Mesothelial cell of epicardium (in vitro differentiated cells): Measurements from ENCODE around the gene RPS6KC1. TPM values are rescaled to one million over a fixed set of nuclear protein-coding genes. Genes with fewer than 3 reads are reported as not detected.
"Not testable (repeated sequence)": the region's sequence is repeated elsewhere in the genome, so short reads cannot be mapped to it uniquely, and the experiment has no call there.

Experiments
- DNase-seq, 2 experiments: peaks; one replicate each; pipeline ENCODE4 v3.0.0; 2021; ENCODE audit warnings: low spot score in 2 of 2; ENCODE audit not compliant: unreplicated experiment in 2 of 2
- H3K27ac Mint-ChIP-seq: 2 replicates; pipeline ENCODE4 v1.8.0; 2021; ENCODE audit warnings: mixed read lengths
- H3K27me3 Mint-ChIP-seq: 2 replicates; pipeline ENCODE4 v1.8.0; 2021; ENCODE audit warnings: low read depth, mixed read lengths
- H3K36me3 Mint-ChIP-seq: 2 replicates; pipeline ENCODE4 v1.8.0; 2021; ENCODE audit warnings: mixed read lengths
- H3K4me1 Mint-ChIP-seq: 2 replicates; pipeline ENCODE4 v1.8.0; 2021; ENCODE audit warnings: mixed read lengths
- H3K4me3 Mint-ChIP-seq: 2 replicates; pipeline ENCODE4 v1.8.0; 2021; ENCODE audit warnings: mild to moderate bottlenecking, moderate library complexity, mixed read lengths
- H3K9me3 Mint-ChIP-seq: 2 replicates; pipeline ENCODE4 v1.8.0; 2021; ENCODE audit warnings: mixed read lengths
- total RNA-seq: library from RNA; stranded (reverse); gene quantifications from 3 replicates; pipeline ENCODE4 v1.2.1, GENCODE V29; 2021
- TF ChIP-seq, protein P1 (sequence below): fragments of 200-600 bp; sonication (generic); IDR thresholded peaks from one replicate; pipeline ENCODE4 v1.5.0; 2021; ENCODE audit warnings: antibody characterized with exemption; ENCODE audit not compliant: unreplicated experiment

Gene RPS6KC1
- total RNA-seq, 1 donor from 2014 or later, result 28.5 TPM

- H3K36me3 Mint-ChIP-seq, result no peaks in the 10 kb centered on the region
Measured at GRCh38 chr1:213303286-213303685, 252.2 kb downstream of the RPS6KC1 start.

GRCh38 chr1:213315571-213315970 lies 264.5 kb downstream of the RPS6KC1 start:
- TF ChIP-seq, protein P1, sequence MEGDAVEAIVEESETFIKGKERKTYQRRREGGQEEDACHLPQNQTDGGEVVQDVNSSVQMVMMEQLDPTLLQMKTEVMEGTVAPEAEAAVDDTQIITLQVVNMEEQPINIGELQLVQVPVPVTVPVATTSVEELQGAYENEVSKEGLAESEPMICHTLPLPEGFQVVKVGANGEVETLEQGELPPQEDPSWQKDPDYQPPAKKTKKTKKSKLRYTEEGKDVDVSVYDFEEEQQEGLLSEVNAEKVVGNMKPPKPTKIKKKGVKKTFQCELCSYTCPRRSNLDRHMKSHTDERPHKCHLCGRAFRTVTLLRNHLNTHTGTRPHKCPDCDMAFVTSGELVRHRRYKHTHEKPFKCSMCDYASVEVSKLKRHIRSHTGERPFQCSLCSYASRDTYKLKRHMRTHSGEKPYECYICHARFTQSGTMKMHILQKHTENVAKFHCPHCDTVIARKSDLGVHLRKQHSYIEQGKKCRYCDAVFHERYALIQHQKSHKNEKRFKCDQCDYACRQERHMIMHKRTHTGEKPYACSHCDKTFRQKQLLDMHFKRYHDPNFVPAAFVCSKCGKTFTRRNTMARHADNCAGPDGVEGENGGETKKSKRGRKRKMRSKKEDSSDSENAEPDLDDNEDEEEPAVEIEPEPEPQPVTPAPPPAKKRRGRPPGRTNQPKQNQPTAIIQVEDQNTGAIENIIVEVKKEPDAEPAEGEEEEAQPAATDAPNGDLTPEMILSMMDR, result no peak
- H3K27me3 Mint-ChIP-seq, result no peaks in the 10 kb centered on the region
- no peak for DNase-seq
- no peaks in the 10 kb centered on the region for H3K36me3 Mint-ChIP-seq
- no peak overlapping the region for H3K27ac Mint-ChIP-seq
- peaks cover 10% of the 10 kb centered on the region for H3K9me3 Mint-ChIP-seq
- no peak overlapping the region for H3K4me3 Mint-ChIP-seq
- H3K4me1 Mint-ChIP-seq, result no peaks in the 10 kb centered on the region

More at GRCh38 chr1:213303286-213303685, 252.2 kb downstream of the RPS6KC1 start:
- H3K4me3 Mint-ChIP-seq, result no peak overlapping the region
- H3K9me3 Mint-ChIP-seq, result no peaks in the 10 kb centered on the region
- H3K4me1 Mint-ChIP-seq, result peaks cover 4% of the 10 kb centered on the region
- H3K27me3 Mint-ChIP-seq, result no peaks in the 10 kb centered on the region
- H3K27ac Mint-ChIP-seq, result no peak overlapping the region
- no peak for DNase-seq
- TF ChIP-seq, protein P1, result no peak

GRCh38 chr1:213318458-213318857 lies 267.4 kb downstream of the RPS6KC1 start:
- H3K36me3 Mint-ChIP-seq, H3K27ac Mint-ChIP-seq, DNase-seq, H3K27me3 Mint-ChIP-seq, H3K4me3 Mint-ChIP-seq, H3K4me1 Mint-ChIP-seq: not testable (repeated sequence)
- H3K9me3 Mint-ChIP-seq, result peaks cover 10% of the 10 kb centered on the region

GRCh38 chr1:213320191-213320870 lies 269.3 kb downstream of the RPS6KC1 start:
- Mint-ChIP-seq H3K36me3 (no peaks in the 10 kb centered on the region), H3K9me3 (peaks cover 10% of the 10 kb centered on the region), H3K27me3 (no peaks in the 10 kb centered on the region), H3K4me1 (no peaks in the 10 kb centered on the region), H3K27ac (no peak overlapping the region), H3K4me3 (no peak overlapping the region)
- TF ChIP-seq, protein P1, result no peak
- DNase-seq, result no peak

Other genes with a start within 250 kb of the RPS6KC1 start
- 0.65 to 0.78 TPM in 2 of 3 replicates, not detected in the other for gene SPATA45, start 203.6 kb upstream of the RPS6KC1 start, total RNA-seq
- 19.8 to 23.1 TPM (median 21.2 TPM) in 3 replicates for gene FLVCR1, start 193.0 kb upstream of the RPS6KC1 start, total RNA-seq
- 39.1 to 43.8 TPM (median 43.6 TPM) in 3 replicates for gene VASH2, start 100.7 kb upstream of the RPS6KC1 start, total RNA-seq
- gene ANGEL2, start 35.4 kb upstream of the RPS6KC1 start, total RNA-seq, result 44.7 to 47.4 TPM (median 45.2 TPM) in 3 replicates